Right lobe of liver (tissue), 6 donors: Measurements from ENCODE around the gene CDH23. TPM values are rescaled to one million over a fixed set of nuclear protein-coding genes. Genes with fewer than 3 reads are reported as not detected.

Experiments used
- ATAC-seq, 4 donors: fragments of 200-7000 bp; cut with Tn5 transposase; one replicate each; pipeline ENCODE4 v1.9.1; 2020; ENCODE audit warnings: mild to moderate bottlenecking in 4 of 4, moderate library complexity in 4 of 4
- DNase-seq, 3 donors: peaks; one replicate each; pipeline ENCODE4 v3.0.0-alpha.2; 2020
- H3K27ac ChIP-seq, 3 donors: fragments of 200-600 bp; one replicate each; pipeline ENCODE4 v1.8.0; 2022
- H3K27me3 ChIP-seq, 2 donors: fragments of 200-600 bp; one replicate each; pipeline ENCODE4 v1.8.0; 2022
- H3K36me3 ChIP-seq, 4 donors: fragments of 200-600 bp; sonication (generic) in 1 of 4; one replicate each; pipeline versions ENCODE4 v1.5.1 to v1.8.0; 2017 to 2022; ENCODE audit warnings: control low read depth in 1 of 4
- H3K4me1 ChIP-seq, 4 donors: fragments of 200-600 bp; sonication (generic) in 1 of 4; one replicate each; pipeline versions ENCODE4 v1.5.1 to v1.8.0; 2017 to 2022; ENCODE audit warnings: control low read depth in 1 of 4
- H3K4me3 ChIP-seq, 3 donors: fragments of 200-600 bp; one replicate each; pipeline ENCODE4 v1.8.0; 2022
- H3K9me3 ChIP-seq, 4 donors: fragments of 200-600 bp; sonication (generic) in 1 of 4; one replicate each; pipeline versions ENCODE4 v1.5.1 to v1.8.0; 2017 to 2022; ENCODE audit warnings: control low read depth in 1 of 4
- POLR2A ChIP-seq: fragments of 450-650 bp; IDR thresholded peaks from one replicate; pipeline ENCODE4 v1.6.1; 2017; ENCODE audit warnings: antibody characterized with exemption, mild to moderate bottlenecking
- WGBS: methylation state at CpG from one replicate; pipeline ENCODE4 v1.1.6; 2018; ENCODE audit warnings: low coverage, low lambda C conversion rate; ENCODE audit not compliant: insufficient coverage; ENCODE audit errors: missing lambda C conversion rate; 5-methylcytosine and 5-hydroxymethylcytosine counted together
- intact Hi-C, 2 donors: fragments of 100-400 bp; cut with DNase I; formaldehyde crosslinking; loops; one replicate each; pipeline versions ENCODE4 v1.11.2 to v1.14.1; 2022
- total RNA-seq, 6 experiments: library from RNA; depleted of rRNA in 2 of 6; stranded (reverse); fragments of >200 nt in 2 of 6; fragmentation: NEBNext Ultra II Directional in 3 of 6; extraction: Animal tissue kit (Norgen Biotek cat#: 25700) in 3 of 6; gene quantifications; one replicate each; pipeline versions ENCODE4 v1.1.0 to v1.2.4, GENCODE V29; 2016 to 2023
- TF ChIP-seq, protein P1 (sequence below), 4 donors: fragments of 200-600 bp in 3 of 4; fragments of 450-650 bp in 1 of 4; IDR thresholded peaks; one replicate each; pipeline versions ENCODE4 v1.5.1 to v1.8.0; 2016 to 2022; ENCODE audit warnings: antibody characterized with exemption in 4 of 4, mild to moderate bottlenecking in 2 of 4
- donor health status: DM: no; HTN: yes; CAD: no.
- donor health status: DM: no; HTN: no; CAD: no.
- donor health status: DM: no; HTN: no; CAD: no.
- donor health status: DM: no; HTN: yes; CAD: no.
- donor health status: DM: no; HTN: yes; CAD: no.

Gene CDH23
- total RNA-seq, 6 experiments from 2014 or later = 3.3 to 19.7 (median 6.3) TPM

- intact Hi-C loops = no loop called here
- H3K36me3 ChIP-seq = no peaks in the 10 kb centered on the region
- H3K9me3 ChIP-seq = no peaks in the 10 kb centered on the region
- H3K27ac ChIP-seq = peak overlapping the region in 1 of 3 donors; percentile 56
- WGBS = 78% methylated on average over 4 of the region's 11 CpGs
- no peaks in the 10 kb centered on the region for H3K27me3 ChIP-seq
- DNase-seq (peak in 1 of 3 donors; percentile 44), ATAC-seq (no peak)
- peaks cover 0 to 6% (median 0%) of the 10 kb centered on the region in 4 donors for H3K4me1 ChIP-seq
- TF ChIP-seq, protein P1, sequence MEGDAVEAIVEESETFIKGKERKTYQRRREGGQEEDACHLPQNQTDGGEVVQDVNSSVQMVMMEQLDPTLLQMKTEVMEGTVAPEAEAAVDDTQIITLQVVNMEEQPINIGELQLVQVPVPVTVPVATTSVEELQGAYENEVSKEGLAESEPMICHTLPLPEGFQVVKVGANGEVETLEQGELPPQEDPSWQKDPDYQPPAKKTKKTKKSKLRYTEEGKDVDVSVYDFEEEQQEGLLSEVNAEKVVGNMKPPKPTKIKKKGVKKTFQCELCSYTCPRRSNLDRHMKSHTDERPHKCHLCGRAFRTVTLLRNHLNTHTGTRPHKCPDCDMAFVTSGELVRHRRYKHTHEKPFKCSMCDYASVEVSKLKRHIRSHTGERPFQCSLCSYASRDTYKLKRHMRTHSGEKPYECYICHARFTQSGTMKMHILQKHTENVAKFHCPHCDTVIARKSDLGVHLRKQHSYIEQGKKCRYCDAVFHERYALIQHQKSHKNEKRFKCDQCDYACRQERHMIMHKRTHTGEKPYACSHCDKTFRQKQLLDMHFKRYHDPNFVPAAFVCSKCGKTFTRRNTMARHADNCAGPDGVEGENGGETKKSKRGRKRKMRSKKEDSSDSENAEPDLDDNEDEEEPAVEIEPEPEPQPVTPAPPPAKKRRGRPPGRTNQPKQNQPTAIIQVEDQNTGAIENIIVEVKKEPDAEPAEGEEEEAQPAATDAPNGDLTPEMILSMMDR (IDR thresholded peaks at IDR 0.05) = no peak
- no peak for TF ChIP-seq POLR2A
- H3K4me3 ChIP-seq = no peak overlapping the region
Observed at GRCh38 chr10:71726580-71727104, 329.9 kb downstream of the CDH23 start.

GRCh38 chr10:71727105-71727737 lies 330.5 kb downstream of the CDH23 start:
- Histone ChIP-seq H3K27ac (peak overlapping the region; percentile 50 to 65 (median 56)), H3K4me1 (peaks cover 0 to 6% (median 0%) of the 10 kb centered on the region in 4 donors), H3K9me3 (no peaks in the 10 kb centered on the region), H3K27me3 (no peaks in the 10 kb centered on the region), H3K36me3 (no peaks in the 10 kb centered on the region), H3K4me3 (no peak overlapping the region)
- intact Hi-C loops = no loop called here
- 72% methylated on average over 5 of the region's 12 CpGs for WGBS
- TF ChIP-seq, protein P1 (IDR thresholded peaks at IDR 0.05) = no peak
- TF ChIP-seq POLR2A = no peak
- peak; percentile 7 to 30 (median 16) for ATAC-seq
- peak in 1 of 3 donors; percentile 49 for DNase-seq

- H3K27ac ChIP-seq = peak overlapping the region; percentile 50 to 65 (median 56)
- no peaks in the 10 kb centered on the region for H3K36me3 ChIP-seq
- intact Hi-C loops = no loop called here
- peak in 2 of 3 donors; percentile 54 to 62 for DNase-seq
- H3K27me3 ChIP-seq = no peaks in the 10 kb centered on the region
- H3K4me3 ChIP-seq = no peak overlapping the region
- WGBS = 11% methylated on average over 5 of the region's 8 CpGs
- H3K9me3 ChIP-seq = no peaks in the 10 kb centered on the region
- peak; percentile 48 to 64 (median 54) for ATAC-seq
- peaks cover 0 to 6% (median 0%) of the 10 kb centered on the region in 4 donors for H3K4me1 ChIP-seq
- TF ChIP-seq, protein P1 (IDR thresholded peaks at IDR 0.05) = no peak
- no peak for TF ChIP-seq POLR2A
Observed at GRCh38 chr10:71727738-71728737, 331.3 kb downstream of the CDH23 start.

DNA sequence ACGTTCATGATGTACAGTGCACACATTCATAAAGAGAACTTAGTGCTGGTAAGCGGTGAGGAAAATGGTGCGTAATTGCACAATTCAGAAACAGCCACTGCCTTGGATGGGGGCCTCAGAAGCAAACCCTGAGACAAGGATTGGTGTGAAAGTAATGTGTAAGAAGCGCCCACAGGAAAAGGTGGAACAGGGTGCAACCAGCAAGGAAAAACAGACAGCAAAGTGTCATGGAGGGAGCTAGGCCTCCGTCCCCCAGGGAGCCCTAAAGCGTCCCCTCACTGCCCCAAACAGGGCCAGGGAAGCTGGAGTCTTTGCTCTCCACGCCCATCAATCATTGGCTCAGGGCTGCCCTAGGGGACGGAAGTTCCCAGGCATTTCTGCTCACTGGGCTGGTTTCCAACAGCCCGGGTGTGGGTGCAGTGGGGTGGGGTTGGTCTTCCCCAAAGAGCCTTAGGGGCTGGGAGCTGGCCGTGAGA lies 332.5 kb downstream of the CDH23 start:
- DNase-seq (peak in 2 of 3 donors; percentile 60 to 73), ATAC-seq (peak; percentile 40 to 52 (median 47))
- Histone ChIP-seq H3K27me3 (no peaks in the 10 kb centered on the region), H3K4me3 (no peak overlapping the region), H3K9me3 (no peaks in the 10 kb centered on the region), H3K27ac (peak overlapping the region in 2 of 3 donors; percentile 2 to 65), H3K36me3 (no peaks in the 10 kb centered on the region), H3K4me1 (peaks cover 0 to 6% (median 0%) of the 10 kb centered on the region in 4 donors)
- TF ChIP-seq, protein P1 (IDR thresholded peaks at IDR 0.05) = no peak
- TF ChIP-seq POLR2A = no peak
- intact Hi-C loops = no loop called here
- WGBS = 56% methylated on average over 6 of the region's 10 CpGs
